HEK293 (cell line): ENCODE results near the gene SWAP70.
A peak's percentile ranks its signal among the peaks of the same experiment; 100 is the strongest.

ENCODE experiments used
- CTCF ChIA-PET: fragments of 350-600 bp; formaldehyde crosslinking; extraction: SDS; loops from one replicate; lab custom pipeline; 2021; ENCODE audit warnings: antibody characterized with exemption; lab: Yijun Ruan, JAX
- POLR2A ChIA-PET: fragments of 300-600 bp; formaldehyde crosslinking; extraction: SDS; loops from one replicate; lab custom pipeline; 2020; ENCODE audit warnings: antibody characterized with exemption, inconsistent platforms; lab: Yijun Ruan, JAX
- H3K27ac ChIP-seq: fragments of 200-500 bp; sonication (Bioruptor generic); 2 replicates; pipeline ENCODE4 v1.5.1; 2014; ENCODE audit warnings: low read depth, low read length, control low read depth, inconsistent platforms; ENCODE audit errors: extremely low read depth
- H3K36me3 ChIP-seq, 2 experiments: fragments of 200-500 bp in 1 of 2; sonication (Bioruptor generic) in 1 of 2; 1 replicate in 1 of 2; 2 replicates in 1 of 2; pipeline ENCODE4 v1.5.1; 2014 to 2017; ENCODE audit warnings: inconsistent platforms in 2 of 2, low read length in 2 of 2; ENCODE audit not compliant: control insufficient read depth in 2 of 2, insufficient read depth in 1 of 2
- H3K4me1 ChIP-seq: fragments of 200-500 bp; sonication (Bioruptor generic); 2 replicates; pipeline ENCODE4 v1.5.1; 2014; ENCODE audit warnings: mild to moderate bottlenecking, low read length, inconsistent platforms; ENCODE audit not compliant: control insufficient read depth, insufficient read depth
- H3K4me3 ChIP-seq: 2 replicates; pipeline ENCODE4 v1.5.1; 2011; ENCODE audit warnings: low read depth, mild to moderate bottlenecking, control low read depth, low read length, moderate library complexity
- H3K9me3 ChIP-seq: fragments of 200-500 bp; sonication (Bioruptor generic); 2 replicates; pipeline ENCODE4 v1.5.1; 2014; ENCODE audit warnings: low read depth, low read length, inconsistent platforms; ENCODE audit not compliant: control insufficient read depth, insufficient read depth
- EGR2 ChIP-seq: fragments of 450-650 bp; formaldehyde crosslinking; IDR thresholded peaks from 2 replicates; pipeline ENCODE4 v1.5.1; 2016; ENCODE audit warnings: low read depth, missing biosample characterization, missing genetic modification characterization
- GLI2 ChIP-seq: fragments of 450-650 bp; formaldehyde crosslinking; IDR thresholded peaks from 2 replicates; pipeline ENCODE4; 2017; ENCODE audit warnings: missing biosample characterization, missing genetic modification characterization, low read depth, borderline replicate concordance
- HOXC10 ChIP-seq: sonication (generic); formaldehyde crosslinking; IDR thresholded peaks from 2 replicates; pipeline ENCODE4 v1.8.1; 2023; ENCODE audit warnings: mild to moderate bottlenecking, missing genetic modification reagents
- SCRT2 ChIP-seq: fragments of 450-650 bp; formaldehyde crosslinking; IDR thresholded peaks from 2 replicates; pipeline ENCODE4 v1.5.1; 2016; ENCODE audit warnings: missing biosample characterization, missing genetic modification characterization
- TRIM28 ChIP-seq: IDR thresholded peaks from 2 replicates; pipeline ENCODE4 v1.6.1; 2011; ENCODE audit warnings: low read length, control low read depth, borderline replicate concordance
- ZBTB1 ChIP-seq: fragments of 450-650 bp; formaldehyde crosslinking; IDR thresholded peaks from 2 replicates; pipeline ENCODE4 v1.5.1; 2016; ENCODE audit warnings: missing biosample characterization, missing genetic modification characterization
- ZBTB17 ChIP-seq: fragments of 450-650 bp; formaldehyde crosslinking; IDR thresholded peaks from 2 replicates; pipeline ENCODE4 v1.5.1; 2016; ENCODE audit warnings: missing biosample characterization, missing genetic modification characterization
- ZFHX2 ChIP-seq: fragments of 450-650 bp; formaldehyde crosslinking; conservative IDR thresholded peaks from 2 replicates; pipeline ENCODE4 v1.5.1; 2016; ENCODE audit warnings: missing biosample characterization, missing genetic modification characterization
- ZNF155 ChIP-seq: fragments of 450-650 bp; formaldehyde crosslinking; IDR thresholded peaks from 2 replicates; pipeline ENCODE4 v1.5.1; 2016; ENCODE audit warnings: missing biosample characterization, missing genetic modification characterization
- ZNF169 ChIP-seq: fragments of 450-650 bp; formaldehyde crosslinking; IDR thresholded peaks from 2 replicates; pipeline ENCODE4 v1.5.1; 2016; ENCODE audit warnings: missing biosample characterization, missing genetic modification characterization
- ZNF239 ChIP-seq: fragments of 450-650 bp; formaldehyde crosslinking; IDR thresholded peaks from 2 replicates; pipeline ENCODE4 v1.5.1; 2016; ENCODE audit warnings: missing biosample characterization, missing genetic modification characterization
- ZNF311 ChIP-seq: fragments of 450-650 bp; formaldehyde crosslinking; IDR thresholded peaks from 2 replicates; pipeline ENCODE4 v1.5.1; 2017; ENCODE audit warnings: missing biosample characterization, missing genetic modification characterization, borderline replicate concordance
- ZNF335 ChIP-seq: fragments of 450-650 bp; formaldehyde crosslinking; conservative IDR thresholded peaks from 2 replicates; pipeline ENCODE4 v1.5.1; 2016; ENCODE audit warnings: missing biosample characterization, missing genetic modification characterization
- ZNF341 ChIP-seq: fragments of 450-650 bp; formaldehyde crosslinking; IDR thresholded peaks from 2 replicates; pipeline ENCODE4; 2016; ENCODE audit warnings: low read depth, missing biosample characterization, missing genetic modification characterization
- ZNF521 ChIP-seq: fragments of 450-650 bp; formaldehyde crosslinking; IDR thresholded peaks from 2 replicates; pipeline ENCODE4 v1.5.1; 2017; ENCODE audit warnings: missing biosample characterization, mild to moderate bottlenecking, missing genetic modification characterization
- ZNF561 ChIP-seq: fragments of 450-650 bp; IDR thresholded peaks from 2 replicates; pipeline ENCODE4 v1.5.1; 2018; ENCODE audit warnings: missing biosample characterization, missing genetic modification characterization, borderline replicate concordance
- ZNF596 ChIP-seq: fragments of 450-650 bp; IDR thresholded peaks from 2 replicates; pipeline ENCODE4 v1.5.0; 2018; ENCODE audit warnings: missing biosample characterization, mild to moderate bottlenecking, missing genetic modification characterization, moderate library complexity
- ZNF792 ChIP-seq: fragments of 450-650 bp; formaldehyde crosslinking; IDR thresholded peaks from 2 replicates; pipeline ENCODE4 v1.5.1; 2016; ENCODE audit warnings: missing biosample characterization, missing genetic modification characterization
- TF ChIP-seq, protein P1 (sequence below): fragments of 450-650 bp; formaldehyde crosslinking; IDR thresholded peaks from 2 replicates; pipeline ENCODE4 v1.5.1; 2016; ENCODE audit warnings: missing biosample characterization, missing genetic modification characterization
- TF ChIP-seq, protein P2 (sequence below): fragments of 450-650 bp; formaldehyde crosslinking; IDR thresholded peaks from 2 replicates; pipeline ENCODE4 v1.5.1; 2016; ENCODE audit warnings: missing biosample characterization, missing genetic modification characterization
- TF ChIP-seq, protein P3 (sequence below): fragments of 450-650 bp; formaldehyde crosslinking; IDR thresholded peaks from 2 replicates; pipeline ENCODE4 v1.5.1; 2016; ENCODE audit warnings: missing biosample characterization, missing genetic modification characterization
- TF ChIP-seq, protein P4 (sequence below): fragments of 450-650 bp; formaldehyde crosslinking; IDR thresholded peaks from 2 replicates; pipeline ENCODE4 v1.5.1; 2016; ENCODE audit warnings: missing biosample characterization, missing genetic modification characterization

The SWAP70 gene

DNA sequence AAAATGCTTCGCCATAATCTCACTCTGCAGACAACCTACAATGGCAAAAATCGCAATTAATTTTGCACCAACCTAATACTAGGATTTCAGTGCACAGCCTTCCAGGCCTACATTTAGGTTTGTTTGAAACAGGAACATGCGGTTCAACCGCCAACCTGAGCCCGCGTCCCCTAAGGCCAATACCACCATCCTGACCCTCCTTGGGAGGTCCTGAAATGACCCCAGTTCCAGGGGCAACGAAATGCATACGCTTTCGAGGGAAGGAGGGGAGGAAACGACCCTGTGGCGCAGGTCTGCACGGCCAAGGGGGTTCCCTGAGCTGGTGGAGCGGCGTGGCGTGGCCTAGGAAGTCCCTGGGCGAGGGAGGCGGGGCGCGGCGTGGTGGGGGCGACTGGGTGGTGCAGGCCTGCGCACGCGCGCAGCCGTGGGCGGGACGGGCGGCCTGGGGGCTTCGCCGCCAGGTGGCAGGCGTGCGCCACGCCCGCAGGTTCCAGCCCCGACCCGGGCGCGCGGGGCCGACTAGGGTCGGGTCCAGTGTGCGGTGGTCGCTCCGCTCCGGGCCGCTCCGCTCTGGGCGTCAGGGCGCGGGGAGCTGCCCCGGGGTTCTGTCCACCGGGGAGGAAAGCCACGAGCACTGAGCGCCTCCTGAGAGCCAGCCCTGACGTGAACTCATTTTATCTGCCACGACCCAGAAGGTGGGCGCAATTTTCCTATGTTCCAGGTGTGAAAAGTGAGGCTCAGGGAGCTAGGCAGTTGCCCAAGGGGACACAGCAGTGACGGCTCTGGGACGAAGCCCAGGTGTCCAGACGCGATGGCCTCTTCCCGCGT, 94.1 kb downstream of the SWAP70 start (continued):
- TF ChIP-seq, protein P1, sequence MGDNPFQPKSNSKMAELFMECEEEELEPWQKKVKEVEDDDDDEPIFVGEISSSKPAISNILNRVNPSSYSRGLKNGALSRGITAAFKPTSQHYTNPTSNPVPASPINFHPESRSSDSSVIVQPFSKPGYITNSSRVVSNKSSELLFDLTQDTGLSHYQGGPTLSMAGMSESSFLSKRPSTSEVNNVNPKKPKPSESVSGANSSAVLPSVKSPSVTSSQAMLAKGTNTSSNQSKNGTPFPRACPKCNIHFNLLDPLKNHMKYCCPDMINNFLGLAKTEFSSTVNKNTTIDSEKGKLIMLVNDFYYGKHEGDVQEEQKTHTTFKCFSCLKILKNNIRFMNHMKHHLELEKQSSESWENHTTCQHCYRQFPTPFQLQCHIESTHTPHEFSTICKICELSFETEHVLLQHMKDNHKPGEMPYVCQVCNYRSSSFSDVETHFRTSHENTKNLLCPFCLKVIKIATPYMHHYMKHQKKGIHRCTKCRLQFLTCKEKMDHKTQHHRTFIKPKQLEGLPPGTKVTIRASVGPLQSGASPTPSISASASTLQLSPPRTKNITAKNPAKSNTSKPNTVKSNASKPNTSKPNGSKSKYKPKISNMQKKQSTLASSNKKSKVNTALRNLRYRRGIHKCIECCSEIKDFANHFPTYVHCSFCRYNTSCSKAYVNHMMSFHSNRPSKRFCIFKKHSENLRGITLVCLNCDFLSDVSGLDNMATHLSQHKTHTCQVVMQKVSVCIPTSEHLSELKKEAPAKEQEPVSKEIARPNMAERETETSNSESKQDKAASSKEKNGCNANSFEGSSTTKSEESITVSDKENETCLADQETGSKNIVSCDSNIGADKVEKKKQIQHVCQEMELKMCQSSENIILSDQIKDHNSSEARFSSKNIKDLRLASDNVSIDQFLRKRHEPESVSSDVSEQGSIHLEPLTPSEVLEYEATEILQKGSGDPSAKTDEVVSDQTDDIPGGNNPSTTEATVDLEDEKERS (tag by site-specific recombination) = no peak
- TF ChIP-seq, protein P2, sequence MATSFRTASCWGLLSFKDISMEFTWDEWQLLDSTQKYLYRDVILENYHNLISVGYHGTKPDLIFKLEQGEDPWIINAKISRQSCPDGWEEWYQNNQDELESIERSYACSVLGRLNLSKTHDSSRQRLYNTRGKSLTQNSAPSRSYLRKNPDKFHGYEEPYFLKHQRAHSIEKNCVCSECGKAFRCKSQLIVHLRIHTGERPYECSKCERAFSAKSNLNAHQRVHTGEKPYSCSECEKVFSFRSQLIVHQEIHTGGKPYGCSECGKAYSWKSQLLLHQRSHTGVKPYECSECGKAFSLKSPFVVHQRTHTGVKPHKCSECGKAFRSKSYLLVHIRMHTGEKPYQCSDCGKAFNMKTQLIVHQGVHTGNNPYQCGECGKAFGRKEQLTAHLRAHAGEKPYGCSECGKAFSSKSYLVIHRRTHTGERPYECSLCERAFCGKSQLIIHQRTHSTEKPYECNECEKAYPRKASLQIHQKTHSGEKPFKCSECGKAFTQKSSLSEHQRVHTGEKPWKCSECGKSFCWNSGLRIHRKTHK (tag by site-specific recombination) = no peak
- no peak for TF ChIP-seq GLI2 (tag by site-specific recombination)
- no peak for TF ChIP-seq HOXC10
- TF ChIP-seq SCRT2 (tag by site-specific recombination) = no peak
- 0 out of 2 replicates have a peak, but pooled peaks have one; percentile 15 for TF ChIP-seq ZNF792

DNA sequence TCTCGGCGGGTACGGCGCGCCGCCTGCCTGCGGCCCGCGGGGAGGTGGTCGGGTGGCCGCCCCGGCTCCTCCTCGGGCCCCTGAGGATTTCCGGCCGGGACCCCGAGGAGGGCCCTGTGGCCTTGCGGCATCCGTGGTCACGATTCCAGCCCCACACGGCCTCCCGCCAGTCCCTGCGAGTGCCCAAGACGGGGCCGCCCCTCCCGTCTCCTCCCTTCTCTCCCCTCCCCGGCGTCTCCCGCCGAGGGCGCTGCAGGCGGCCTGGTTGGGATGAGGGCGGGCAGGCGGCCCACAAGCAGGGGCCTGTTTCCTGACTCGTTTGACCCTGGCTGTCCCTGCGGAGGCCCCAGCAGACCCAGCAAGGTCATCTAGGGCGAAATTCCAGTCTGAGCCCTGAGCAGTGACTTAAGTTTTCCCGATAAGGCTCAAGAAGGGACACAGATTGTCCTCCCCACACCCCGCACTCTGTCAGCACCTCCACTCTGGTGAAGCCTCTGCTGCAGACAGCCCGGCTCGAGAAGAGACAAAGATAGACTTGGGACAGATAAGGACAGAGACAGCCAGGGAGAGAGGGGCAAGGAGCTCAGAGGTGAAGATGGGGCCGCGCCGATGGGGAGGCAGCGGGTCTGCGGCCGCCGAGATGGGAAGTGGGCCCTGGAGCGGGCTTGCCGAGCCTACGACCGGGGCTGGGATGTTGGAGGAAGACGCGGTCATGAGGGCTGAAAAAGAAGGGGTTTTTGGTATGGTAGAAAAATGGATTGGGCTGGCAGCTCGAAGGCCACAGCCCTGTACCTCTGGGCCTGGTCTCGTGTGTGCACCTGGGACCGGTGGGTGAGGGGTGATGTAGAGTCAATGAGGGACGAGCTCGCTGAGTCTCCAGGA, 95.0 kb downstream of the SWAP70 start:
- Histone ChIP-seq H3K36me3 (no peaks in the 10 kb centered on the region), H3K27ac (peak overlapping the region; percentile 82), H3K4me1 (no peaks in the 10 kb centered on the region), H3K4me3 (peak overlapping the region; percentile 69), H3K9me3 (no peaks in the 10 kb centered on the region)
- CTCF ChIA-PET = interaction anchor here (0.6 to 2.5 kb wide), 46 partner anchors 8 to 978 kb away, joined by 3 to 19 read pairs (median 4); partner anchors contain the start of gene ADM
- POLR2A ChIA-PET = interaction anchor here (1.0 to 3.7 kb wide), 4 partner anchors 13 to 546 kb away, joined by 4 to 41 read pairs (median 6); partner anchors contain the start of gene ADM
- TF ChIP-seq ZNF341 (tag by site-specific recombination) = peak; percentile 44
- 0 out of 2 replicates have a peak, but pooled peaks have one; percentile 43 for TF ChIP-seq ZFHX2 (tag by site-specific recombination)
- no peak for TF ChIP-seq ZNF311 (tag by site-specific recombination)
- TF ChIP-seq ZNF335 (tag by site-specific recombination) = peak; percentile 33; the same call in 1 of the 2 replicates
- TF ChIP-seq, protein P3, sequence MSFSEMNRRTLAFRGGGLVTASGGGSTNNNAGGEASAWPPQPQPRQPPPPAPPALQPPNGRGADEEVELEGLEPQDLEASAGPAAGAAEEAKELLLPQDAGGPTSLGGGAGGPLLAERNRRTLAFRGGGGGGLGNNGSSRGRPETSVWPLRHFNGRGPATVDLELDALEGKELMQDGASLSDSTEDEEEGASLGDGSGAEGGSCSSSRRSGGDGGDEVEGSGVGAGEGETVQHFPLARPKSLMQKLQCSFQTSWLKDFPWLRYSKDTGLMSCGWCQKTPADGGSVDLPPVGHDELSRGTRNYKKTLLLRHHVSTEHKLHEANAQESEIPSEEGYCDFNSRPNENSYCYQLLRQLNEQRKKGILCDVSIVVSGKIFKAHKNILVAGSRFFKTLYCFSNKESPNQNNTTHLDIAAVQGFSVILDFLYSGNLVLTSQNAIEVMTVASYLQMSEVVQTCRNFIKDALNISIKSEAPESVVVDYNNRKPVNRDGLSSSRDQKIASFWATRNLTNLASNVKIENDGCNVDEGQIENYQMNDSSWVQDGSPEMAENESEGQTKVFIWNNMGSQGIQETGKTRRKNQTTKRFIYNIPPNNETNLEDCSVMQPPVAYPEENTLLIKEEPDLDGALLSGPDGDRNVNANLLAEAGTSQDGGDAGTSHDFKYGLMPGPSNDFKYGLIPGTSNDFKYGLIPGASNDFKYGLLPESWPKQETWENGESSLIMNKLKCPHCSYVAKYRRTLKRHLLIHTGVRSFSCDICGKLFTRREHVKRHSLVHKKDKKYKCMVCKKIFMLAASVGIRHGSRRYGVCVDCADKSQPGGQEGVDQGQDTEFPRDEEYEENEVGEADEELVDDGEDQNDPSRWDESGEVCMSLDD = 0 out of 2 replicates have a peak, but pooled peaks have one; percentile 23
- peak; percentile 19; the same call in 1 of the 2 replicates for TF ChIP-seq ZBTB17 (tag by site-specific recombination)
- TF ChIP-seq, protein P2 (tag by site-specific recombination) = no peak
- TF ChIP-seq EGR2 (tag by site-specific recombination) = 0 out of 2 replicates have a peak, but pooled peaks have one; percentile 36
- TF ChIP-seq, protein P4, sequence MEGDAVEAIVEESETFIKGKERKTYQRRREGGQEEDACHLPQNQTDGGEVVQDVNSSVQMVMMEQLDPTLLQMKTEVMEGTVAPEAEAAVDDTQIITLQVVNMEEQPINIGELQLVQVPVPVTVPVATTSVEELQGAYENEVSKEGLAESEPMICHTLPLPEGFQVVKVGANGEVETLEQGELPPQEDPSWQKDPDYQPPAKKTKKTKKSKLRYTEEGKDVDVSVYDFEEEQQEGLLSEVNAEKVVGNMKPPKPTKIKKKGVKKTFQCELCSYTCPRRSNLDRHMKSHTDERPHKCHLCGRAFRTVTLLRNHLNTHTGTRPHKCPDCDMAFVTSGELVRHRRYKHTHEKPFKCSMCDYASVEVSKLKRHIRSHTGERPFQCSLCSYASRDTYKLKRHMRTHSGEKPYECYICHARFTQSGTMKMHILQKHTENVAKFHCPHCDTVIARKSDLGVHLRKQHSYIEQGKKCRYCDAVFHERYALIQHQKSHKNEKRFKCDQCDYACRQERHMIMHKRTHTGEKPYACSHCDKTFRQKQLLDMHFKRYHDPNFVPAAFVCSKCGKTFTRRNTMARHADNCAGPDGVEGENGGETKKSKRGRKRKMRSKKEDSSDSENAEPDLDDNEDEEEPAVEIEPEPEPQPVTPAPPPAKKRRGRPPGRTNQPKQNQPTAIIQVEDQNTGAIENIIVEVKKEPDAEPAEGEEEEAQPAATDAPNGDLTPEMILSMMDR (tag by site-specific recombination) = no peak
- peak; percentile 26; the same call in 1 of the 2 replicates for TF ChIP-seq ZNF596 (tag by site-specific recombination)
- no peak for TF ChIP-seq ZBTB1 (tag by site-specific recombination)
- no peak for TF ChIP-seq TRIM28
- no peak for TF ChIP-seq ZNF561
- no peak for TF ChIP-seq ZNF521 (tag by site-specific recombination)
- no peak for TF ChIP-seq ZNF169
- no peak for TF ChIP-seq ZNF155 (tag by site-specific recombination)
- no peak for TF ChIP-seq ZNF239 (tag by site-specific recombination)
